HG03045 (cell line): ENCODE measurements around the gene ATG101.

Experiments used
- ATAC-seq: cut with Tn5 transposase; IDR thresholded peaks from one replicate; pipeline ENCODE4 v1.9.1; 2021; ENCODE audit warnings: mild to moderate bottlenecking, moderate library complexity; ENCODE audit not compliant: unreplicated experiment

Gene ATG101

GRCh38 chr12:52041695-52042123 lies 28.1 kb upstream of the ATG101 start:
- no peak for ATAC-seq

GRCh38 chr12:52042706-52043385 lies 26.9 kb upstream of the ATG101 start:
- ATAC-seq: no peak

GRCh38 chr12:52043386-52044212 lies 26.2 kb upstream of the ATG101 start:
- ATAC-seq: no peak

- no peak for ATAC-seq
Observed at GRCh38 chr12:52044292-52044983, 25.3 kb upstream of the ATG101 start.

GRCh38 chr12:52045794-52046199 lies 24.0 kb upstream of the ATG101 start:
- no peak for ATAC-seq

- ATAC-seq: no peak
Observed at GRCh38 chr12:52046859-52047258, 22.9 kb upstream of the ATG101 start.

GRCh38 chr12:52049286-52049685 lies 20.5 kb upstream of the ATG101 start:
- ATAC-seq: no peak

GRCh38 chr12:52049688-52050087 lies 20.1 kb upstream of the ATG101 start:
- no peak for ATAC-seq

- ATAC-seq: no peak
Observed at GRCh38 chr12:52050116-52050757, 19.5 kb upstream of the ATG101 start.

- ATAC-seq: peak; percentile 84
Observed at GRCh38 chr12:52050758-52051541, 18.8 kb upstream of the ATG101 start, which contains the start of gene NR4A1. NR4A1 (plus strand) TSS chr12:52051442; CDS start chr12:52054329, 2,887 bp downstream.

GRCh38 chr12:52052468-52053186 lies 17.2 kb upstream of the ATG101 start:
- ATAC-seq: no peak

- ATAC-seq: no peak
Observed at GRCh38 chr12:52053536-52054209, 16.1 kb upstream of the ATG101 start.

GRCh38 chr12:52054231-52054832 lies 15.4 kb upstream of the ATG101 start:
- no peak for ATAC-seq

- no peak for ATAC-seq
Observed at GRCh38 chr12:52054833-52055730, 14.7 kb upstream of the ATG101 start.

- ATAC-seq: no peak
Observed at GRCh38 chr12:52055731-52056711, 13.8 kb upstream of the ATG101 start.
